Endothelial cell of hepatic sinusoid (primary cell): ENCODE results near the gene LYZ.
"Not testable (repeated sequence)": the region's sequence is repeated elsewhere in the genome, so short reads cannot be mapped to it uniquely, and the experiment has no call there.

ENCODE experiments used
- in situ Hi-C: cut with HindIII; loops from 2 replicates; pipeline ENCODE4 v1.10.0; 2017; ENCODE audit warnings: low sequenced_read_pairs

LYZ gene

DNA sequence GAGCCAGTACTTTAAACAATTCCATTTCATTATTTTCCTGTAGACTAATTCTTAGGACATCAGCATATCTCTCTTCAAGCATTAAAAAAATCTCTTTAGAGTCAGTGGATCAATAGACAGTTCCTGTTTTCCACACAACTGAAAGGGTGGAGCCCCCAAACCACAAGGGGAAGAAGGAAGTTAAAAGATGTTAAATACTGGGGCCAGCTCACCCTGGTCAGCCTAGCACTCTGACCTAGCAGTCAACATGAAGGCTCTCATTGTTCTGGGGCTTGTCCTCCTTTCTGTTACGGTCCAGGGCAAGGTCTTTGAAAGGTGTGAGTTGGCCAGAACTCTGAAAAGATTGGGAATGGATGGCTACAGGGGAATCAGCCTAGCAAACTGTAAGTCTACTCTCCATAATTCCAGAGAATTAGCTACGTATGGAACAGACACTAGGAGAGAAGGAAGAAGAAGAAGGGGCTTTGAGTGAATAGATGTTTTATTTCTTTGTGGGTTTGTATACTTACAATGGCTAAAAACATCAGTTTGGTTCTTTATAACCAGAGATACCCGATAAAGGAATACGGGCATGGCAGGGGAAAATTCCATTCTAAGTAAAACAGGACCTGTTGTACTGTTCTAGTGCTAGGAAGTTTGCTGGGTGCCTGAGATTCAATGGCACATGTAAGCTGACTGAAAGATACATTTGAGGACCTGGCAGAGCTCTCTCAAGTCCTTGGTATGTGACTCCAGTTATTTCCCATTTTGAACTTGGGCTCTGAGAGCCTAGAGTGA is at the start of gene LYZ:
LYZ (plus strand) TSS at position 220 of the 777 bp plus-strand sequence; CDS start at position 248, 28 bp downstream.
- in situ Hi-C loops = no loop called here

DNA sequence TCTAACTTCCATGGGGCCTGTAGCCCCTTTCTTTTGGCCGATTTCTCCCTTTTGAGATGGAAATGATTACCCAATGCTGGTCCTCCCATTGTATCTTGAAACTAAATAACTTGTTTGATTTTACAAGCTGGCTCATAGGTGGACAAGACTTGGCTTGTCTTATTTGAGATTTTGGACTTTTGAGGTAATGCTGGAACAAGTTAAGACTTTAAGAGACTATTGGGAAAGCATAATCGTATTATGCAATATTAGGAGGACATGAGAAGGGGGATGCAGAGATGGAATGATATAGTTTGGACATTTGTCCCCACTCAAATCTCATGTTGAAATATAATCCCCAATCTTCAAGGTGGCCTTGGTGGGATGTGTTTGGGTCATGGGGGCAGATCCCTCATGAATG is 49.2 kb upstream of the LYZ start:
- in situ Hi-C loops = no loop called here

DNA sequence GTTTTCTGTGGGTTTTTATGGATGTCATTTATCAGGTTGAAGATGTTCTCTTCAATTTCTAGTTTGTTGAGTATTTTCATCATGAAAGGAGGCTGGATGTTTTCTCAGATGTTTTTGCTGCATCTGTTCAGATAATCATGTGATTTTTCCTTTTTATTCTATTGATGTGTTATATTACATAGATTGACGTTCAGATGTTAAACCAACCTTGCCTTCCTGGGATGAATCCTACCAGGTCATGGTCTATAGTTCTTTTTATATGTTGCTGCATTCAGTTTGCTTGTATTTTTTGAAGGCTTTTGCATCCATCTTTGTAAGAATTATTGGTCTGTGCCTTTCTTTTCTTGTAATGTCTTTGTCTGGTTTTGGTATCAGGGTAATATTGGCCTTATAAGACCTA is 43.9 kb upstream of the LYZ start:
- in situ Hi-C loops = no loop called here

DNA sequence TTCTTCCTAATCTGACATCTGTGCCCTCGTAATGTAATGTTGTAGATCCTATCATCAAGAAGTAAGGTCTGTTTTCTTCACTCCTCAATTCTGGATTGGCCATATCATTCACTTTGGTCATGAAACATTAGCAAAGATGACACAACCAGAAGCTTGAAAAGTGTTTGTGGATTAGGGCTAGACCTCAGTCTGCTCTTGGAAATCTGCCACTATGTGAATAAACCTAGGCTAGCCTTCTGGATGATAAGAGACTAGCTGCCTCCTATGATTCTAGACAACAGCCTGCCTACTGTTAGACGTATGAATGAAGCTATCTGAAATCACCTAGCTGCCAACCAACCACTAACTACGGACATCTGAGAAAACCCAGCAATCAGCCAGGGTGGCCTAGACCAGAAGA is 38.7 kb upstream of the LYZ start:
- in situ Hi-C loops = no loop called here

DNA sequence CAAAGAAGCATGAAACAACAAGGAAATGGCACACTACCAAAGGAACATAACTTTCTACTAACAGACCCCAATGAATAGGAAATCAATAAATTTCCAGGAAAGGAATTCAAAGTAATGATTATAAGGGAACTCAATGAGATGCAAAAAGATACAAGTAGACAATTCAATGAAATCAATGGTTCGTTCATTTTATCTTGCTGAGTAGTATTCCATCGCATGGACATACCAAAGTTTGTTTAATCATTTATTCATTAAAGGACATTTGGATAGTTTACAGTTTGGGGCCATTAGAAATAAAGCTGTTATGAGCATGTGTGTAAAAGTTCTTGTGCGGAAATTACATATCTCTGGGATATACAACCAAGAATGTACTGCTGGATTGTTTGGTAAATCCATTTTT is 35.0 kb upstream of the LYZ start:
- in situ Hi-C loops = no loop called here

DNA sequence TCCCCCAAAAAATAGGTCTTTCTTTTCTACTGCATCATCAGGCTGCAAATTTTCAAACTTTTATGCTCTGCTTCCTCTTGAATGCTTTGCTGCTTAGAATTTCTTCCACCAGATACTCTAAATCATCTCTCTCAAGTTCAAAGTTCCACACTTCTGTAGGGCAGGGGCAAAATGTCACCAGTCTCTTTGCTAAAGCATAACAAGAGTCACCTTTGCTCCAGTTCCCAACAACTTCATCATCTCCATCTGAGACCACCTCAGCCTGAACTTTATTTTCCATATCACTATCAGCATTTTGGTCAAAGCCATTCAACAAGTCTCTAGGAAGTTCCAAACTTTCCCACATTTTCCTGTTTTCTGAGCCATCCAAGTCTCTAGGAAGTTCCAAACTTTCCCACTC is 31.4 kb upstream of the LYZ start:
- in situ Hi-C loops = not testable (repeated sequence)

DNA sequence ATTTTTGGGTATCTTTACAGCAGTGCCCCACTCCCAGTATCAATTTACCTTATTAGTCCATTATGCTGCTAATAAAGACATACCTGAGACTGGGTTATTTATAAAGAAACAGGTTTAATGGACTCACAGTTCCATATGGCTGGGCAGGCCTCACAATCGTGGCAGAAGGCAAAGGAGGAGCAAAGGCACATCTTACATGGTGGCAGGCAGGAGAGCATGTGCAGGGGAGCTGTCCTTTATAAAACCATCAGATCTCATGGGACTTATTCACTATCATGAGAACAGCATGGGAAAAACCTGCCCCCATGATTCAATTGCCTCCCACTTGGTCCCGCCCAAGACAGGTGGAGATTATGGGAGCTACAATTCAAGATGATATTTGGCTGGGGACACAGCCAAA is 30.9 kb upstream of the LYZ start:
- in situ Hi-C loops = not testable (repeated sequence)

DNA sequence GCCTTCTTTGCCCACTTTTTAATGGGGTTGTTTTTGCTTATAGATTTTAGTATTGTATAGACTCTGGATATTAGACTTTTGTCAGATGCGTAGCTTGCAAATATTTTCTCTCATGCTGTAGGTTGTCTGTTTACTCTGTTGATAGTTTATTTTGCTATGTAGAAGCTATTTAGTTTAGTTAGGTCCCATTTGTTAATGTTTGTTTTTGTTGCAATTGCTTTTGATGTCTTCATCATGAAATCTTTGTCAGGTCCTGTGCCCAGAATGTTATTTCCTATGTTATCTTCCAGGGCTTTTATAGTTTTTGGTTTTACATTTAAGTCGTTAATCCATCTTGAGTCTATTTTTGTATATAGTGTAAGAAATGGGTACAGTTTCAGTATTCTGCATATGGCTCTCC is 30.0 kb upstream of the LYZ start:
- in situ Hi-C loops = no loop called here

DNA sequence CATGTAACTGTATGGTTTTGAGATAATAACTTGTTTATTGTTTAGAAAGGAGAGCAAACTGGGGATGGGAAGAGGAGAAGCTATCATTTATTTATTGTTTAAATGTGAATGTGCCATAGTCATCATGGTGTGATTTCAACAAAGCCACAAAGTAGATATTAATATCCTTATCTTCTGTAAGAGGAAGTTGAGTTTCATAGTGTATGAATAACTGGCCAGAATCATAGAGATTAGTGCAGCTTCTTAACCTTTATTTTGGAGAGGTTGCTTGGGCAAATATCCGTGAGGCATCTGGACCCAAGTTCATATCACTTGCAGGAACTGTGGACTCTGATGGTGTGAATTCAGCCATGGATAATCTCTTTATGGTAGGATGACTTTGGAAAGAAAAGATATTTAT is 26.8 kb upstream of the LYZ start:
- in situ Hi-C loops = no loop called here

DNA sequence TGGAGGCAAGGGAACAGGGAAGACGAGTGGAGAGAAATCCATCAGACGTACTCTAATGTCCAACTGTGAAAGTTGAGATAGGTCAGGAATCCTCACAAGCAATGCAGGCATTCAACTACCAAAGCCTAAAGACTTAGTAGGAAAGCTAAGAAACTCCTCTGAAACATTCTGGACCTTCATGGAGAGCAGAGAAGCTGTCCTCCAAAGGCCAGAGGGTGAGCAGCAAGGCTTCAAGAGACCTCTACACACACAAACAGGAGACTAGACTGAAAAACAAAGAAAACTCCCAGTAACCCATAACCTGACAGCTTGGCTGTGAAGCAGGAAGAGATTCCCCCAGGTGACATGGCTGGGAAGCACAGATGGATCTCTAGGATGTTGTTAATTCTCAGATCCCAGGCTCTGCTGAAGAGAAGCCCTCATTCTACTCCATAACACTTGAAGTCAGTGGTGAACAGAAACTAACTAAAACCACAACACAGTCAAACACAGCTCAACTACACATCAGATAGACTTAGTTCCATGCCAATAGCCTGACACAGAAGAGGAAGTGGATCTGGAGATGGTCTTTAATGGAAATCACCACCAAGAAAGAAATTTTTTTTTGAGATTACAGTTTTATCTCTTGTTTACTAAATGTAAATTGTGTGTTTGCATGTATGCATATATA is 23.2 kb upstream of the LYZ start:
- in situ Hi-C loops = no loop called here

DNA sequence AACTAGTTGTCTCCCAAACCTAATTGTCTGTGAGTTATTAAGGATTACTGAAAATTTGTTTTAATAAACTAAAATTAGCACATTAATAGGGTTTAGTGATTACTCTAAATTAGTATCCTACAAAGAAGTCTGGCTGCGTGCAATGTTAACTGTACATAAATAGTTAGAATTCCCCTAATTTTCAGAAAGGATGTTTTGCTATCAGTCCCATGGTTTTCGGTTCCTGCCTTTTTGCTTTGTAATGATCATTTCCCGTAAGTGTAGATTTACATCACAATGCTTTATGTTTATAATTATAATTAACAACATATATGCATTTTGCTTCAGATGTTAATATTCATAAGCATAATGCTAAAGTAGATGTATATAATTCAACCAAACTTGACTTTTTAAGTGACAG is 19.8 kb upstream of the LYZ start:
- in situ Hi-C loops = no loop called here

DNA sequence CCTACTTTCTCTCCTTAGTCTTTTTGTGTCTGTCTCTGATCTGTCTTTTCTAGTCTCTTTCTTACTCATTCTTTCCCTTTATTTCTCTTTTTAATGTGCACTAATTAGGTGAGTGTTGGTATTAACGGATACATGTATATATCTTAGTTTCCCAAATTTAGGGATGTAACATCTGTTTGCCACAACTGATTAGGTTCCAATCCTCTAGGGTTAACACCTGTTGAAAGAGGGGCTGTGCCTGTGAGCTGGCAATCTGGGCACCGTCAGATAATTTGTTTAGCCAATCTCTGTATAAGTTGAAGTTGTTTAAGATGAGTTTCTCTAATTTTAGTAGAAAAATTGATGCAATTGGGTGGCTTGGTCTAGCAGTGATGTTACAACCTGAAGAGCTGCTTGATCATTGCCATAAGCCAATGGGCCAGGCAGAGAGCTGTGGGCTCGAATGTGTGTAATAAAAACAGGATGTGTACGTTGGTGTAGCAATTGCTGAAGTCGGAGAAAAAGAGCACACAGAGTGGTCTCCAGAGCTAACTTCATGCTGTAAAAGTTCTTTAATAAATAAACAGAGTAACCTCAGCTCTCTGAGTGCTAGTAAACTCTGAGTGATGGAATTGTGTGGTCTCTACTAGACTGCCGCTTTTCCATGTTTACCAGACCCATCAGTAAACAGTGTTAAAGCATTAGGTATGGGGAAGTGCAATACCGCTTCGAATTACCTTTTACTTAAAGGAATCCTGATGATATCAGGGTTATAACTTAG is 18.3 kb upstream of the LYZ start:
- in situ Hi-C loops = no loop called here

DNA sequence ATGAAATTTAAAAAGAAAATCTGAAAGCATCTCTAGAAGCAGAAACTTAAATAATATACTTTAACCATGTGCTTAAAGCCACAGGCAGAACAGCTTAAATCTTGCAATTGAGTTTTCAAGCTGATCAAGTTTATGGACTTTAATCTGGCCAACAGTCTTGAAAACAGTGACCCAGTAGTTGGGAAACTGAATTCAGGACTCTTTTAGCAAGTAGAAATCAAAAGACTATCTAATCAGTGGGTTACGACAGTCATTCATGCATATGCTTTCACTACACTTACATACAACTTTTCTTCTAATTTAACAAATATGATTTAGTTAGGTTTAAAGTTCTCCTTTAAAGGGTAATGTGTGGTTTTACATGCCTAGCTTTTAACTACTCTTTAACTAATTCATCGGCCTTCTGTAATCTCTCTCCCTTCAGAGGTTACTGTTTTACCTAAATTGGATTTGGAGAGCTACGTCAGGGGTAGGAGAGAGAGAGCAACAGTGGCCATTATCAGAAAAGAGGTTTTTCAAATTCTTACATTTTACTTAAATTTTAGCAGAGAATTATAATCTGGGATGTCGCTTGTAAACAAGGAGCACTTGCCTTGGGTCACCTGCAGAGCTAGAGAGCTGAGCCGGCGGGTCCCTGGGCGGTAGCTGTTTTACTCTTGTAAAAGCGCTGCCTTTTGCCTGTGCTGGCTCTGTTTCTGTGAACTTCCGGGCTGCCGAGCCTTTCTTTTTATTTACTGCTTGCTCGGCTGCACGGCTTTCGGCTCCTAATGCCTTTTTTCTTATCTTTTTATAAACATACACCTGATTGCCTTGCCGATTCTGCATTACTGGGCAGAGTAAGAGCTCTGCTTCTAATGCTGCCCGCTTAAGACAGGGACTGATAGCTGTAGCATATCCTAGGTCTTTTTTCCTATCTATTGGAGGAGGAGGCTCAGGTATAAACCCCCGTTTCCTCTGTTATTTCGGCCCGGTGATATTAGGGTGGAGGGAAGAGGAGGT is 17.4 kb upstream of the LYZ start:
- in situ Hi-C loops = no loop called here

DNA sequence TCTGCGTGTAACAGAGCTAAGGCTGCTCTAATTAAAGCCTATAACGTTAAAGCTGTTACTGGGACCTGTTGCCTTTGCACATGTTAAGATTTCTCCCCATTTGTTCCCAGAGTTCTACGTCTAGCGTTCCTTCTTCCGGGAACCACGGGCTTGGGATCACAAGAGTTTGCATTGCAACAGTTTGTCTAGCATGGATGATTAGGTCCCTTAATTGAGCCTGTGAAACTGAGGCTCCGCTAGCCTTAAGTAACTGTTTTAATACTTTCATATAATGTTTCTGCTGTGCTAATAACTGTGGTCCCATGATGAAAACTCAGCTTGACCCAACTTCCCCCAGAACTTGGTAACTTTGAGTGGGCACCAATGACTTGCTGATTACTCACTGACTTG is 16.7 kb upstream of the LYZ start:
- in situ Hi-C loops = no loop called here

DNA sequence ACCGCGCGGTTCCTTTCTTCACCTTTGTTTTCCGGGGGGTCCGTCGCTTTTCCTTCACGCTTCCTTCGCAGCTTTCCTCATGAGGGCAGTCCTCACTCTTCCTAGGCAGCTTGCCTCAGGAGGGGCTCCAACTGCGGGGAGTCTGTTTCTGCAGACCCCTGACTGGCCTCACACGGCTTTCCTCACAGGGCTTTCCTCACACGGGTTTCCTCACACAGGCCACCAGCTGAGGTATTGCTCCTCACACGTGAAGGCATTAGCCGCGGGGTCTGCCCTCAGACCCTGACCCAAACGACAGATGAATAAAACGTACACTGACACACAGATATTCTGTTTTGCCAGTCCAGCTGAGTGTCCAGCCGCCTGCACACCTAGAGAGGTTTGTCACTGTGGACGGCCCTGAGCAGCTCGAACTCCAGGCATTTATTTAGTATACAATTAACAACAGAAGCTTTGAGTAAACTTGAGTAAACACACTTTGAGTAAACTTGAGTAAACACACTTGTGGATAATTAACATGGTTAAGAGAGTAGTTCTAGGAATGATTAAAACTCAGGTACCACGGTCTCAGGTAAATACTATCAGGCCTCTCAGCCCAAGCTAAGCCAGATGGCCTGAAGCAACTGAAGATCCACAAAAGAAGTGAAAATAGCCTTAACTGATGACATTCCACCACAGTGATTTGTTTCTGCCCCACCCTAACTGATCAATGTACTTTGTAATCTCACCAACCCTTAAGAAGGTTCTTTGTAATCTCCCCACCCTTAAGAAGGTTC is 16.1 kb upstream of the LYZ start:
- in situ Hi-C loops = no loop called here

DNA sequence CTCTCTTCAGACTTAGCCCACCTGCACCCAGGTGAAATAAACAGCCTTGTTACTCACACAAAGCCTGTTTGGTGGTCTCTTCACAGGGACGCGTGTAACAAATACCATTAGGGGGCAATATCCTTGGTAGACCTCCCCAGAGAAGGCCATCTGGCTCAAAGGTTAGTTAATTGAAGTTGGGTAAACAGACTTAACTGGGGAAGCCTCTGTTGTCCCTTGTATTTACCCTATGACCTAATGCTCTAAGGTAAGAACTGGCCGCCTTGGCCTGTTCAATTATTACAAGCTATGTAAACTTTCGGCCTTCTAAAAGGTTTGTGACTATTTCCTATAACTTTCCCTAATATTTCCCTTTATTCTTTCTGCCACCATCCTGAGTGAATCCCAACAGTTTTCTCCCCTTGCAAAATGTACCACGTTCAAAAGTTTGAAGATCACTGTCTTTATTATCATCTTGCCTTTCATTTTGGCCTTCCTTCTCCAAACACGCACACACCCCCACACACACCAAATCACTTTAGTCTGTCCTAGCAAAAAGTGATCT is 15.3 kb upstream of the LYZ start:
- in situ Hi-C loops = no loop called here

DNA sequence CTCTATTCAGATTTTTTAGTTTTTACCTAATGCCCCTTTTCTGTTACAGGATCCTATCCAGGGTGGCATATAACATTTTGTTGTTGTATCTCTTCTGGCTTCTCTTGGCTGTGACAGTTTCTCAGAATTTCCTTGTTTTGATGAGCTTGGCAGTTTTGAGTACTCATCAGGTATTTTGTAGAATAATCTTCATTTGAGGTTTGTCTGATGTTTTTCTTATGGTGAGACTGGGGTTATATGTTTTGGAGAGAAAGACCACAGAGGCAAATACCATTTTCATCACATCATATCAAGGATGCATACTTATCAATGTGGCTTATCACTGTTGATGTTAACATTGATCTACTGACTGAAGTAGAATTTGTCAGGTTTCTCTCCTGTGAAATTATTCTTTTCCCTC is 14.0 kb upstream of the LYZ start:
- in situ Hi-C loops = no loop called here

DNA sequence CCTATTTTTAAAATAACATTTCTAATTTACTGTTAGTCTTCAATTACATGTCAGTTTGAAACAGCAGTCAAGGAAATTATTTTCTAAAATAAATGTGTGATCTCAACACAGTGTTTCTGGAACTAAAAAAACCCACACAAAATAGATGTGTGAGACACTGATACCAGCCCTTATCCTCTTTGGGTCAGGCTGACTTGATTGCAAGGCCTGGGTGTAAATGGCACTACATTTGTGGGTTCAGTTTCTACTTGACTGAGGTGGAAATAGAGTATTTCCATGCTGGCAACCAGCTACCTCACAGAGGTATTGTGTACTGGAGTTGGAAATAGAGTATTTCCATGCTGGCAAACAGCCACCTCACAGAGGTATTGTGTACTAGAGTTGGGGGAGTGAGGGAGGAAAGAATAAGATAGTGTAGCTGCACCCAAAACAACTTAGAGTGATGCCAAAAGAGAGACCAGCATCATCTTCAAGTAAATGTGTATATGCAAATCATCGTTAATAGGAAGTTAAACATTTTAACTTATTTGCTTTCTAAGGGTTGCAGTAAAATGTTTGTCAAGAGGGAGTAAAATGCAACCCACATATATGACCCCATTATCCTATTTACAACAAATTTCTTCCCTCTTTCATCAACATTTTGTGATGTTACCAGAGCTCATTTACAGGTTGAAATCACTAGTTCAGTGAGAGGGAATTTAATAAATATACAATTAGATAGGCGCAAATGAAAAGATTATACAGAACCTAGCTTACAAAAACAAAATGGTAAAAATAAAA is 10.7 kb upstream of the LYZ start:
- in situ Hi-C loops = no loop called here
